Gastroesophageal sphincter (tissue), 4 donors: ENCODE measurements around the gene MRPL20. TPM values are rescaled to one million over a fixed set of nuclear protein-coding genes. Genes with fewer than 3 reads are reported as not detected.
"Not testable (repeated sequence)": the region's sequence is repeated elsewhere in the genome, so short reads cannot be mapped to it uniquely, and the experiment has no call there.

Experiments
- ATAC-seq: fragments of 150-250 bp; one replicate; pipeline ENCODE4 v1.9.1; 2016; ENCODE audit warnings: mild to moderate bottlenecking, moderate library complexity
- H3K27ac ChIP-seq, 4 donors: fragments of 200-600 bp; sonication (generic) in 3 of 4; 1 replicate in 3 of 4; 2 replicates in 1 of 4; pipeline ENCODE4 v1.5.1; 2016 to 2019
- H3K27me3 ChIP-seq: fragments of 200-600 bp; sonication (generic); one replicate; pipeline ENCODE4 v1.5.1; 2019
- H3K36me3 ChIP-seq, 2 donors: fragments of 200-600 bp; sonication (generic); one replicate each; pipeline ENCODE4 v1.5.1; 2019; ENCODE audit warnings: control low read depth in 1 of 2
- H3K4me1 ChIP-seq, 3 donors: fragments of 200-600 bp; sonication (generic); 1 replicate in 2 of 3; 2 replicates in 1 of 3; pipeline ENCODE4 v1.5.1; 2016 to 2019; ENCODE audit warnings: control low read depth in 2 of 3
- H3K4me3 ChIP-seq, 2 donors: fragments of 200-600 bp; sonication (generic); one replicate each; pipeline ENCODE4 v1.5.1; 2019; ENCODE audit warnings: mild to moderate bottlenecking in 1 of 2, moderate library complexity in 1 of 2
- H3K9me3 ChIP-seq, 3 donors: fragments of 200-600 bp; sonication (generic); one replicate each; pipeline ENCODE4 v1.5.1; 2017 to 2019; ENCODE audit warnings: control low read depth in 2 of 3
- EP300 ChIP-seq: sonication (generic); formaldehyde crosslinking; IDR thresholded peaks from one replicate; pipeline ENCODE4 v1.6.1; 2017; ENCODE audit warnings: antibody characterized with exemption, mild to moderate bottlenecking
- POLR2A ChIP-seq, 2 donors: fragments of 450-650 bp; IDR thresholded peaks; one replicate each; pipeline ENCODE4 v1.6.1; 2017; ENCODE audit warnings: antibody characterized with exemption in 2 of 2, mild to moderate bottlenecking in 2 of 2, moderate library complexity in 1 of 2
- POLR2AphosphoS5 ChIP-seq: sonication (generic); formaldehyde crosslinking; IDR thresholded peaks from one replicate; pipeline ENCODE4 v1.6.1; 2017; ENCODE audit warnings: antibody characterized with exemption
- WGBS, 2 donors: methylation state at CpG; one replicate each; pipeline ENCODE4 v1.1.5; 2018; ENCODE audit warnings: low coverage in 1 of 2; 5-methylcytosine and 5-hydroxymethylcytosine counted together
- total RNA-seq, 4 donors: library from RNA; depleted of rRNA; stranded (reverse); fragments of >200 nt; gene quantifications; one replicate each; pipeline ENCODE4 v1.1.0, GENCODE V29; 2016
- TF ChIP-seq, protein P1 (sequence below), 4 experiments: fragments of 200-600 bp in 2 of 4; fragments of 450-650 bp in 2 of 4; sonication (generic) in 1 of 4; IDR thresholded peaks; one replicate each; pipeline ENCODE4 v1.5.1; 2017 to 2019; ENCODE audit warnings: antibody characterized with exemption in 4 of 4, mild to moderate bottlenecking in 2 of 4, moderate library complexity in 2 of 4

MRPL20 gene
- total RNA-seq, 4 donors from 2014 or later: 121 to 215 (median 159) TPM

DNA sequence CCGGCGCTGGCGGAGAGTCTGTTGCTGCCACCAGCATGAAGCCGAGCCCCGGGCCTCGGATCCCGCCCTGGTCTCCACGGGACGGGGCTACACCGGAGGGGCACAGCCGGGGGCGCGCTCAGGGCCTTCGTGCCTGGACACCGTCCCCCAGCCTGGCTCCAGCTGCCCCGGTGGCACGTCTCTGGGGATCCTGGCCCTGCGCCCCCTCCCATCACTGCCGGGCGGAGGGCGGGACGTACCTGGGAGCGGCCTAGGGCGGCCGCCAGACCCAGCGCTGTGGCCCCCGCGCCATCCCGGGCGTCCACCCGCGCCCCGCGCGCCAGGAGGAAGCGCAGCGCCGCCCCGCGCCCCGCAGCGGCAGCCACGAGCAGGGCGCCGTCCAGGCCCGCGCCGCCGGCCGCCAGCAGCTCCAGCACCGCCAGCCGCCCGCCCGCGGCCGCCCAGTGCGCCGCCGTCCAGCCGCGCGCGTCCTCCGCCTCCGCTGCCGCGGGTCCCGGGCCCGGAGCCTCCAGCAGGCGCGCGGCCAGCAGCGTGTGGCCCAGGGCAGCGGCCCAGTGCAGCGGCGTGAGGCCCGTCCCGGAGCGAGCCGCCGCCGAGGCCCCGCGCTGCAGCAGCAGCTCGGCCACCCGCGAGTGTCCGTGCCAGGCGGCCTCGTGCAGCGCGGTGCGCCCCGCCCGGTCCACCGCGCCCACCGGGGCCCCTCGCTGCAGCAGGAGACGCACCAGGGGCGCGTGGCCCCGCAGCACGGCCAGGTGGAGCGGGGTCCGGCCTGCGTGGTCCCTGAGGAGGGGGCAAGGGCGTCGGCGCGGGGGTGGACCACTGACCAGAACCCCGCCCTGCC is 12.9 kb upstream of the MRPL20 start:
- Histone ChIP-seq H3K9me3 (no peaks in the 10 kb centered on the region), H3K27me3 (no peaks in the 10 kb centered on the region), H3K27ac (peak overlapping the region; percentile 41 to 90 (median 82)), H3K4me1 (peaks cover 0 to 34% (median 8%) of the 10 kb centered on the region in 3 donors), H3K36me3 (no peaks in the 10 kb centered on the region), H3K4me3 (peak overlapping the region; percentile 29 to 57)
- no peak for TF ChIP-seq POLR2A (IDR thresholded peaks at IDR 0.05)
- TF ChIP-seq, protein P1, sequence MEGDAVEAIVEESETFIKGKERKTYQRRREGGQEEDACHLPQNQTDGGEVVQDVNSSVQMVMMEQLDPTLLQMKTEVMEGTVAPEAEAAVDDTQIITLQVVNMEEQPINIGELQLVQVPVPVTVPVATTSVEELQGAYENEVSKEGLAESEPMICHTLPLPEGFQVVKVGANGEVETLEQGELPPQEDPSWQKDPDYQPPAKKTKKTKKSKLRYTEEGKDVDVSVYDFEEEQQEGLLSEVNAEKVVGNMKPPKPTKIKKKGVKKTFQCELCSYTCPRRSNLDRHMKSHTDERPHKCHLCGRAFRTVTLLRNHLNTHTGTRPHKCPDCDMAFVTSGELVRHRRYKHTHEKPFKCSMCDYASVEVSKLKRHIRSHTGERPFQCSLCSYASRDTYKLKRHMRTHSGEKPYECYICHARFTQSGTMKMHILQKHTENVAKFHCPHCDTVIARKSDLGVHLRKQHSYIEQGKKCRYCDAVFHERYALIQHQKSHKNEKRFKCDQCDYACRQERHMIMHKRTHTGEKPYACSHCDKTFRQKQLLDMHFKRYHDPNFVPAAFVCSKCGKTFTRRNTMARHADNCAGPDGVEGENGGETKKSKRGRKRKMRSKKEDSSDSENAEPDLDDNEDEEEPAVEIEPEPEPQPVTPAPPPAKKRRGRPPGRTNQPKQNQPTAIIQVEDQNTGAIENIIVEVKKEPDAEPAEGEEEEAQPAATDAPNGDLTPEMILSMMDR (IDR thresholded peaks at IDR 0.05): peak in 2 of 4 experiments; percentile 23 to 26
- ATAC-seq: peak; percentile 84
- WGBS, 2 donors: 0% methylated on average over 1 of the region's 112 CpGs; no CpG with 5 or more reads in 1 of the 2 donors

DNA sequence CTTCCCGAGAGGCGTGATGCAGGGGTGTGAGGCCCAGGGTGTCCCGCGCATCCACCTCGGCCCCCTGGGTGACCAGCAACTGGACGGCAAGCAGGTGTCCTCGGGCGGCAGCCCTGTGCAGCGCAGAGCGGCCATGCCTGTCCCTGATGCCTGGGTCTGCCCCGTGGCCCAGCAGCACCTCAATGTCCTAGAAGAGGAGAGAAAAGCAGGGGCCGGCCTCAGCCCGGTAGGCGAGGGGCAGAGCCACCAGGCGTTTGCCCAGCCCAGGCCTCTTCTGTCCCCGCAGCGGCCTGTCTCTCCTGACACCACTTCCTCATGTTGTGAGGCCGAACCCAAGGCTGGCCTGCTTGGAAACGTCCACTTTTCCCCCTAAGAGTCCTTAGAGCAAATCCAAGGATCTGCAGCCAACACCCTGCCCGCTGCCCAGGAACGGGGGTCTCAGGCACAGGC is 12.3 kb upstream of the MRPL20 start:
- peaks cover 0 to 34% (median 8%) of the 10 kb centered on the region in 3 donors for H3K4me1 ChIP-seq
- peak; percentile 20 for ATAC-seq
- TF ChIP-seq, protein P1 (IDR thresholded peaks at IDR 0.05): no peak
- no peak for TF ChIP-seq POLR2AphosphoS5
- no peak for TF ChIP-seq POLR2A (IDR thresholded peaks at IDR 0.05)
- no peak for TF ChIP-seq EP300
- no peaks in the 10 kb centered on the region for H3K27me3 ChIP-seq
- H3K4me3 ChIP-seq: peak overlapping the region; percentile 29 to 57
- H3K27ac ChIP-seq: peak overlapping the region in 3 of 4 donors; percentile 81 to 90 (median 84)
- 0% methylated on average over 1 of the region's 21 CpGs; no CpG with 5 or more reads in 1 of the 2 donors for WGBS, 2 donors
- H3K36me3 ChIP-seq: no peaks in the 10 kb centered on the region
- H3K9me3 ChIP-seq: no peaks in the 10 kb centered on the region

DNA sequence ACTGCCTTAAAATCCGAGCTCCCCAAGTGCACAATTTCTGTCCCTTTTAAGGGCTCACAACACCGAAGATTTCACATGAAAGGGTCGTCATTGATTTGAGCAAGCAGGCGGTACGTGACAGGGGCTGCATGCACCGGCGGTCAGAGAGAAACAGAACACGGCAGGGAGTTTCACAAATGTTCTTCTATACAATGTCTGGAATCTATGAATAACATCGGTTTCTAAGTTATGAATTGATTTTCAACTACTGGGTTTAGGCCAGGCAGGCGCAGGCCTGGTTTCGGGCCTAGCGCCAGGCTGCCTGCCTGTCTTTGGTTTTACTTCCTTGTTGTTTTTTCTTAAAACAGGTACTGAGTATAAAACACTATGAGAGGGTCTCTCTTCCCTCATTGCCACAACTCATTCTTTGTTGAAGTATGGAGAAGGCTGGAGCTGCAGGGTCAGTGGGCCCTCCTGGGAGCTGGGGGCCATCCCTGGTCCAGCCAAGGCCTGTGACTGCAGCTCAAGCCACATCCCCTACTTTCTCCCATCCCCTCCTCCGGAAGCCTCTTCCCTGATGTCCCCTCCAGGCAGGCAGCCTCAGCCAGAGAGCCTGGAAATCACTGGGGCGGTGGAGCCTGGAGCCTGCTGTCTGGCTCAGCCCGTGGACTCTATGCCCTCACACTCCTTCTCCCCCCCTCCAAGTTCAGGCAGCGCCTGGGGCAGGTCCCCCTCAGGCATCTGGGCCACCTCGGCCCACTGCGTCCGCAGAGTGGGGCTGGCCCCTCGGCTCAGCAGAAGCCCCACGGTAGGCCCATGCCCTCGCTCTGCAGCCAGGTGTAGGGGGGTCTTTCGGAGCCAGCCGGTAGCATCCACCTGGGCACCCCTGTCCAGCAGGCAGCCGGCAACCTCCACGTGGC is 11.6 kb upstream of the MRPL20 start:
- H3K27ac ChIP-seq: peak overlapping the region in 2 of 4 donors; percentile 84 to 90
- no peak for ATAC-seq
- 91 to 95% methylated on average over 4 to 16 of the region's 26 CpGs for WGBS, 2 donors

DNA sequence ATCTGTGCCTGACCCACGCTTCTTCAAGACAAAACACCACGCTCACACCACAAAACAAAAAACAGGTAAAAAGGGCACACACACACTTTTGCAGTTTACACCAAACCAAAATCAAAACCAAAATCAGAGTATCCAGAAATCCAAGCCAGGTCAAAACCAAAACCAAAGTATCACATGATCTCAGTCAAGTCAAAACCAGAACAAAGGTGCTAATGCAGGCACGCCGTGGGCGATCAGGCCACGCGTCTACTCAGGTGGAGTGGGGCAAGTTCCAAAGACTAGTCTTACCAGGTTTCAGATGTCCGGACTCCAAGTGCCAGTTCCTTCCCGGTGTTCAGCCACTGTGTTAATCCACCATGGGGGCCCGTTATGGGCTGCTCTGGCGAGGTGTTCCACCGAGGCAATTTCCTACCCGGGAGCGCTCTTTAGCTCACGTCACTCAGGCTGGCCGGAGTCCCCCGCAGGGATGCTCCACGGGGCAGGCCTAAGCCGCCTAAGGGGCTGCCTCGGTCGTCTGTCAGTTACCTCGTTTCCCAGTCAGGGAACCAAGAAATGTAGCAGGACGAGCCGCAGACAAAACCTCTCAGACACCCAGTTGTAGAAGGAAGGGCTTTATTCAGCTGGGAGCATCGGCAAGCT is 10.9 kb upstream of the MRPL20 start:
- H3K36me3 ChIP-seq, ATAC-seq, H3K4me3 ChIP-seq, H3K27ac ChIP-seq, H3K9me3 ChIP-seq, H3K27me3 ChIP-seq: not testable (repeated sequence)
- WGBS, 2 donors: 86 to 100% methylated on average over 1 to 15 of the region's 25 CpGs
- peaks cover 0 to 34% (median 8%) of the 10 kb centered on the region in 3 donors for H3K4me1 ChIP-seq

More for the DNA sequence above, 11.6 kb upstream of the MRPL20 start:
- H3K27me3 ChIP-seq: no peaks in the 10 kb centered on the region
- peaks cover 0 to 34% (median 8%) of the 10 kb centered on the region in 3 donors for H3K4me1 ChIP-seq
- no peaks in the 10 kb centered on the region for H3K9me3 ChIP-seq
- TF ChIP-seq, protein P1 (IDR thresholded peaks at IDR 0.05): no peak
- TF ChIP-seq POLR2AphosphoS5: no peak
- TF ChIP-seq EP300: no peak
- no peak overlapping the region for H3K4me3 ChIP-seq
- H3K36me3 ChIP-seq: no peaks in the 10 kb centered on the region

DNA sequence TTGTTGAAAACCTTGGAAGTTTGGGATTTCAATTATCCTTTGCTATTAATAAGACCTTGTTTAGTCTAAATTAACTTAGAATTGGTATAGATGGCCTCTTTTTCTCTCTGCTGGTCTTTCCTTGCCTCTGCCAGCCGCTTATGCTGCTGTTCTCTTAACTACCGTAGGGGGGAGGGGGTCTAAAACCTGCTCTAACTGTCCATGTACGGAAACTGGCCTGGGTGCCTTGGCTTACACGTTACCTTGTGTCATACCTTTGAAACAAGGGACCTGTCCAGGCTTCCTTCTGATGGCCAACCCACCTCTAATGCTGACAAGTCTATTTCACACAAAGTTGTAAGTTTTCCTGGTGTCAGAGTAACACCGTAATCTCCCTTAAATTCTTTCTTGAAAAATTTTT is 10.3 kb upstream of the MRPL20 start:
- 70 to 92% methylated on average over 2 to 3 of the region's 5 CpGs for WGBS, 2 donors
- H3K4me1 ChIP-seq: peaks cover 0 to 34% (median 8%) of the 10 kb centered on the region in 3 donors
- H3K4me3 ChIP-seq: not testable (repeated sequence)

More for the DNA sequence above, 10.3 kb upstream of the MRPL20 start:
- H3K27ac ChIP-seq, H3K36me3 ChIP-seq, ATAC-seq, H3K27me3 ChIP-seq, H3K9me3 ChIP-seq: not testable (repeated sequence)
